DND-41 (cell line): Measurements from ENCODE around the gene SNRNP70.
"Not testable (repeated sequence)": the region's sequence is repeated elsewhere in the genome, so short reads cannot be mapped to it uniquely, and the experiment has no call there.

ENCODE experiments used
- ATAC-seq: fragments of 200-7000 bp; cut with Tn5 transposase; 3 replicates; pipeline ENCODE4 v1.9.1; 2021; ENCODE audit warnings: low read depth; ENCODE audit not compliant: insufficient read depth
- DNase-seq: peaks from one replicate; pipeline ENCODE4 v3.0.0-alpha.2; 2020
- H2AFZ ChIP-seq: 2 replicates; pipeline ENCODE4 v1.6.0; 2012; ENCODE audit warnings: low read depth, low read length
- H3K27ac ChIP-seq: 2 replicates; pipeline ENCODE4 v1.5.1; 2012; ENCODE audit warnings: low read length, inconsistent platforms
- H3K27me3 ChIP-seq: fragments of 200-600 bp; sonication (generic); 2 replicates; pipeline ENCODE4 v1.6.0; 2012; ENCODE audit warnings: low read length, mild to moderate bottlenecking, inconsistent platforms; ENCODE audit not compliant: insufficient read depth, poor library complexity
- H3K36me3 ChIP-seq: 2 replicates; pipeline ENCODE4 v1.5.1; 2012; ENCODE audit warnings: low read length, inconsistent platforms; ENCODE audit not compliant: insufficient read depth
- H3K4me1 ChIP-seq: 2 replicates; pipeline ENCODE4 v1.5.1; 2012; ENCODE audit warnings: mild to moderate bottlenecking, low read length; ENCODE audit not compliant: insufficient read depth
- H3K4me2 ChIP-seq: 2 replicates; pipeline ENCODE4 v1.6.0; 2012; ENCODE audit warnings: mild to moderate bottlenecking, moderate library complexity, low read length, inconsistent platforms; ENCODE audit not compliant: insufficient read depth
- H3K4me3 ChIP-seq, 2 experiments: fragments of 200-600 bp in 1 of 2; shearing (Covaris generic) in 1 of 2; 2 replicates each; pipeline ENCODE4 v1.5.1; 2012 to 2016; ENCODE audit warnings: inconsistent platforms in 2 of 2, low read length in 2 of 2, mild to moderate bottlenecking in 2 of 2, low read depth in 1 of 2, moderate library complexity in 1 of 2
- H3K79me2 ChIP-seq: 2 replicates; pipeline ENCODE4 v1.6.0; 2012; ENCODE audit warnings: low read length, inconsistent platforms; ENCODE audit not compliant: insufficient read depth
- H3K9ac ChIP-seq: 2 replicates; pipeline ENCODE4 v1.6.0; 2012; ENCODE audit warnings: low read depth, mild to moderate bottlenecking, inconsistent platforms, low read length, moderate library complexity
- H3K9me3 ChIP-seq: 2 replicates; pipeline ENCODE4 v1.5.1; 2012; ENCODE audit warnings: low read length, moderate library complexity, mild to moderate bottlenecking, inconsistent platforms; ENCODE audit not compliant: insufficient read depth, severe bottlenecking
- H4K20me1 ChIP-seq: 2 replicates; pipeline ENCODE4 v1.6.0; 2012; ENCODE audit warnings: low read length; ENCODE audit not compliant: insufficient read depth
- EZH2 ChIP-seq: IDR thresholded peaks from 3 replicates; pipeline ENCODE4 v1.6.1; 2012; ENCODE audit warnings: borderline replicate concordance, low read depth, mild to moderate bottlenecking, moderate library complexity, low read length, inconsistent platforms; ENCODE audit not compliant: severe bottlenecking
- TF ChIP-seq, protein P1 (sequence below): IDR thresholded peaks from 2 replicates; pipeline ENCODE4 v1.5.1; 2012; ENCODE audit warnings: borderline replicate concordance, low read length, moderate library complexity, mild to moderate bottlenecking; ENCODE audit not compliant: poor library complexity, severe bottlenecking; ENCODE audit errors: extremely low read depth

SNRNP70 gene

DNA sequence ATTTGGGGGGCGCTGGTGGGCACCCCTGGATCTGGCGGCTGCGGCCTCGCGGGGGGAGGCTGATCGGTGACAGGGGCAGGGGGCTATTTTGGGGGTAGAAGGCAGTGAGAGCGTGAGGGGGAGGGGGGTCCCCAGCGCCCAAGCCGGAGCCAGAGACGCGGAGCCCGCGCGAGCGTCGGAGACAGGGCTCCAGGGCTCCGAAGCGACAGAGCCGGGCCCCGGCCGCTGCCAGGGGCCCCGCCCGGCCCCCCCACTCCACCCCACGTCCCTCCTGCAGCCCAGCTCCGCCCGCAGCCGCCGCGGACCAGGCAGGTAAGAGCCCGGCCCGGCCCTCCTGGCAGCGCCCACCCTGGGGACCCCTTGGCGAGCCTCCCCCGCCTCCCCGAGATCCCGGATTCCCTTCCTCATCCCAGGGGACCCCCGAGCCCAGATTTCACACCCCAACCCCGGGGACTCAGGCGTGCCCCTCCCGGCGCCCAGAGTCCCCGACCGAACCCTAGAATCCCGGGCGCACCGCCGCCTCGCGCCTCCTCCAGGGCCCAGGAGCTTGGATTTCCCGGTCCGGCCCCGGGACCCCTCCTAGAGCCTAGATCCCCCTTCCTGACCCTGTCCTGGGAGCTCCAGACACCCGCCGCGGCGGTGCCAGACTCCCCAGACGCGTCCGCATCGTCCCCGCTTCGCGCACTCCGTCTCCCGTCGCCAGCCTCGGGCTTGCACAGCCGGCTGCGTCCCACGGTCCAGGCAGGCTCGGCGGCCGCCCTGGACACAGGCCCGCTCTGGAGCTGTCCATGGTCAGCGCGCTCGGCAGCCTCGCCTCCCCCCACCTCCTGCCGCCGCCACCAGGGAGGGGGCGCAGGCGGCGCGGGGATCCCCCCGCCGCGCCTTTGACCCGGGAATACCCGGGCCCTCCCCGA, 34.4 kb downstream of the SNRNP70 start, which contains the start of gene PPFIA3:
TSS of gene PPFIA3 (plus strand) at position 134 of the 914 bp plus-strand sequence. CDS start 8,330 bp downstream, outside the sequence.
- DNase-seq, result no peak
- H3K27ac ChIP-seq, result peak within 1 kb of the TSS; percentile 93

DNA sequence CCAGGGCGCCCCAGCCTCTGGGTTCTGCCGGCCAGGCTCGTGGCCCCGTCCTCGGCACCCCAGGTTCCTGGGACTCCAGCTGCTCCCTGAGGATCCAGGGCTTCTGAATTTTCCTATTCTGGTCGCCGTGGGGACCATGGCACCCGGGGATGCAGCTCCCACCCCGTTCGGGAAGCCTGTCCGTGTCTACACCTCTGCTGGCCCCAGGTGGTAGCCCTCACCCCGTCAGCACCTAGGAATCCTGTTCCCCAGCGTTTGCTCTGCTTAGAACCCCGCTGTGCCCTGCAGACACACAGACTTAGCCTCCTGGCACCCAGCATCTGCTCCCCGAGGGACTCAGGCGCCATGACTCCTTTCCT, 35.1 kb downstream of the SNRNP70 start:
- H3K9me3 ChIP-seq, result no peaks in the 10 kb centered on the region
- TF ChIP-seq, protein P1, sequence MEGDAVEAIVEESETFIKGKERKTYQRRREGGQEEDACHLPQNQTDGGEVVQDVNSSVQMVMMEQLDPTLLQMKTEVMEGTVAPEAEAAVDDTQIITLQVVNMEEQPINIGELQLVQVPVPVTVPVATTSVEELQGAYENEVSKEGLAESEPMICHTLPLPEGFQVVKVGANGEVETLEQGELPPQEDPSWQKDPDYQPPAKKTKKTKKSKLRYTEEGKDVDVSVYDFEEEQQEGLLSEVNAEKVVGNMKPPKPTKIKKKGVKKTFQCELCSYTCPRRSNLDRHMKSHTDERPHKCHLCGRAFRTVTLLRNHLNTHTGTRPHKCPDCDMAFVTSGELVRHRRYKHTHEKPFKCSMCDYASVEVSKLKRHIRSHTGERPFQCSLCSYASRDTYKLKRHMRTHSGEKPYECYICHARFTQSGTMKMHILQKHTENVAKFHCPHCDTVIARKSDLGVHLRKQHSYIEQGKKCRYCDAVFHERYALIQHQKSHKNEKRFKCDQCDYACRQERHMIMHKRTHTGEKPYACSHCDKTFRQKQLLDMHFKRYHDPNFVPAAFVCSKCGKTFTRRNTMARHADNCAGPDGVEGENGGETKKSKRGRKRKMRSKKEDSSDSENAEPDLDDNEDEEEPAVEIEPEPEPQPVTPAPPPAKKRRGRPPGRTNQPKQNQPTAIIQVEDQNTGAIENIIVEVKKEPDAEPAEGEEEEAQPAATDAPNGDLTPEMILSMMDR, result no peak
- TF ChIP-seq EZH2, result no peak
- no peak overlapping the region for H2AFZ ChIP-seq
- no peak for DNase-seq
- peaks cover 22% of the 10 kb centered on the region for H3K79me2 ChIP-seq
- H3K27ac ChIP-seq, result no peak overlapping the region
- H3K27me3 ChIP-seq, result no peaks in the 10 kb centered on the region
- peaks cover 3% of the 10 kb centered on the region for H4K20me1 ChIP-seq
- H3K4me2 ChIP-seq, result peak overlapping the region; percentile 94
- H3K4me1 ChIP-seq, result peaks cover 41% of the 10 kb centered on the region
- H3K4me3 ChIP-seq, result peak overlapping the region in 1 of 2 experiments; percentile 89; a peak in 2 of 4 replicates
- no peak for ATAC-seq
- H3K9ac ChIP-seq, result peak overlapping the region; percentile 84
- peaks cover 5% of the 10 kb centered on the region for H3K36me3 ChIP-seq

More for the DNA sequence above, 34.4 kb downstream of the SNRNP70 start, which contains the start of gene PPFIA3:
- peaks cover 5% of the 10 kb centered on the region for H3K36me3 ChIP-seq
- H3K4me1 ChIP-seq, result peaks cover 47% of the 10 kb centered on the region
- H3K9me3 ChIP-seq, result no peaks in the 10 kb centered on the region
- TF ChIP-seq EZH2, result no peak
- TF ChIP-seq, protein P1, result no peak
- peak within 1 kb of the TSS; percentile 94 for H3K4me2 ChIP-seq
- no peaks in the 10 kb centered on the region for H3K27me3 ChIP-seq
- peaks cover 22% of the 10 kb centered on the region for H3K79me2 ChIP-seq
- ATAC-seq, result peak; percentile 4; the same call in 2 of the 3 replicates
- peaks cover 6% of the 10 kb centered on the region for H4K20me1 ChIP-seq
- H2AFZ ChIP-seq, result peak within 1 kb of the TSS; percentile 90
- H3K9ac ChIP-seq, result peak within 1 kb of the TSS; percentile 84
- peak within 1 kb of the TSS; percentile 78 to 89 for H3K4me3 ChIP-seq

DNA sequence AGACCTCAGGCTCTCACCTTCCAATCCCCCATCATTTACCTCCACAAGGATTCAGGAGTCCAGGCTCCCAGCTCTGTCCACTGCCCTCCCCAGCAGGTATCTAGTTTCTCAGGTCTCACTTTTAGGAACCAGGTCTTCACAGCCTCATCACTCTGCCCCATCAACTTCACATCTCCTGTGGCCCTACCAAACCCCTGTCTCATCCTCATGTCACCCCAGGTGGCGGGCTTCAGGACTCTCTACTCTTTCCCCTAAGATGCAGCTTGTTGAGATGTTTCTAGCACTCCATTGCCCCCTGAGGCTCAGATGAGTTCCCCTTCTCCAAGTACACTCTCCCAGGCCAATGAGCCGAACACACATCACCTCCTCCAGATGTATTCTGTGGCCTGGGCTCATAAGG, 35.6 kb downstream of the SNRNP70 start:
- H2AFZ ChIP-seq, result no peak overlapping the region

DNA sequence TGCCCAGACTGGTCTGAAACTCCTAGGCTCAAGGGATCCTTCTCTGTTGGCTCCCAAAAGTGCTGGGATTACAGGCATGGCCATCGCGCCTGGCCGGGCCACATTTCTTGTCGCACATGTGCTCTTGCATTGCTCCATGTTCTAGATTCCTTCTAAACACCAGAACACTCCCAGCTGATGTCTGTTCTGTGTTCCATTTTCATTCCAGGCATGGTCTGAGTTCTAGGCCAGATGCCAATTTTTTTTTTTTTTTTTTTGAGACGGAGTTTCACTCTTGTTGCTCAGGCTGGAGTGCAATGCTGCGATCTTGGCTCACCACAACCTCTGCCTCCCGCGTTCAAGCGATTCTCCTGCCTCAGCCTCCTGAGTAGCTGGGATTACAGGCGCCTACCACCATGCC, 36.6 kb downstream of the SNRNP70 start:
- H3K4me2 ChIP-seq, DNase-seq, H4K20me1 ChIP-seq, H3K36me3 ChIP-seq, ATAC-seq, H3K27ac ChIP-seq, H3K9ac ChIP-seq, H3K4me3 ChIP-seq, H3K9me3 ChIP-seq, H2AFZ ChIP-seq, H3K27me3 ChIP-seq: not testable (repeated sequence)
- peaks cover 22% of the 10 kb centered on the region for H3K79me2 ChIP-seq
- peaks cover 31% of the 10 kb centered on the region for H3K4me1 ChIP-seq

More for the DNA sequence above, 35.6 kb downstream of the SNRNP70 start:
- TF ChIP-seq EZH2, result no peak
- TF ChIP-seq, protein P1, result no peak
- Histone ChIP-seq H3K27me3 (no peaks in the 10 kb centered on the region), H3K9me3 (no peaks in the 10 kb centered on the region), H3K4me3 (no peak overlapping the region; a peak in 1 of 4 replicates), H3K36me3 (peaks cover 5% of the 10 kb centered on the region), H3K79me2 (peaks cover 22% of the 10 kb centered on the region), H3K4me1 (peaks cover 38% of the 10 kb centered on the region), H3K4me2 (peak overlapping the region; percentile 94; the same call in 1 of the 2 replicates), H4K20me1 (peaks cover 3% of the 10 kb centered on the region), H3K27ac (no peak overlapping the region), H3K9ac (peak overlapping the region; percentile 84; the same call in 1 of the 2 replicates)
- ATAC-seq (no peak), DNase-seq (no peak)

DNA sequence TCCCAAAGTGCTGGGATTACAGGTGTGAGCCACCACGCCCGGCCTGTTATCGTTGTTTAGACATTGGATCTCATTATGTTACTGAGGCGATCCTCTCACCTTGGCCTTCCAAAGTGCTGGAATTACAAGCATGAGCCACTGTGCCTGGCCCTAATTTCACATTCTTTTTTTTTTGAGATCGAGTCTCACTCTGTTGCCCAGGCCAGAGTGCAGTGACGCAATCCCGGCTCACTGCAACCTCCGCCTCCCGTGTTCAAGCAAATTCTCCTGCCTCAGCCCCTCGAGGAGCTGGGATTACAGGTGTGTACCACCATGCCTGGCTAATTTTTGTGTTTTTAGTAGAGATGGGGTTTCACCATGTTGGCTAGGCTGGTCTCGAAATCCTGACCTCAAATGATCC, 38.0 kb downstream of the SNRNP70 start:
- ATAC-seq, H3K27me3 ChIP-seq, H4K20me1 ChIP-seq, H3K4me3 ChIP-seq, H3K9me3 ChIP-seq, H2AFZ ChIP-seq, H3K27ac ChIP-seq, H3K36me3 ChIP-seq, H3K9ac ChIP-seq, H3K4me2 ChIP-seq, DNase-seq: not testable (repeated sequence)
- Histone ChIP-seq H3K79me2 (peaks cover 13% of the 10 kb centered on the region), H3K4me1 (peaks cover 28% of the 10 kb centered on the region)
